ENCODE data around the gene KIF14.

The KIF14 gene

DNA sequence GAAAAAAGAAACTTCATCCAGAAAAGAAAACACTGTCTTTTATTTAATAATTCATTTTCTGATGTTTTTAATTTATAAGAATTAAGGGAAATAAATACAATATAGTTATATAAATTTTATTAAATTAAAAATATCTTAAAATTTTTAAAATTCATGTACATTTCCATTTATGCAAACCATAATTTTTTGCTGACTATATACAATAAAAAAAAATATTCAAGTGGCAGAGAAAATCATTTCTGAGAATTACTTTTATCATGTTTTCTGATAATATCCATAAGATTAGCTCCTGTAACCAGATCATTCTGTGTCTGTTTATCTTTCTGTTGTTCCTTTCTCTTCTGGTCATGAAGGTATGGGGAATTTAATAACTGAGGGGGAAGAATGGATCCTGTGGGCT is 23.5 kb upstream of the KIF14 start:
- Histone ChIP-seq H2AFZ (ENCODE audit: low read depth, low read length, severe bottlenecking) (no peak overlapping the region), H3F3A (ENCODE audit: insufficient read depth) (no peaks in the 10 kb centered on the region), H3K36me3 (ENCODE audit: low read length) (peaks cover 14% of the 10 kb centered on the region; the same call in 1 of the 2 replicates), H3K9me2 (replicated peaks; ENCODE audit: insufficient read depth, low read length) (no peaks in the 10 kb centered on the region), H3K27me3 (ENCODE audit: low read length) (no peaks in the 10 kb centered on the region), H4K20me1 (ENCODE audit: low read depth, low read length) (no peaks in the 10 kb centered on the region), H3K4me2 (ENCODE audit: low read depth, low read length, poor library complexity, severe bottlenecking) (no peak overlapping the region), H3K27ac (ENCODE audit: low read depth, low read length) (no peak overlapping the region), H3K79me2 (ENCODE audit: insufficient read depth, low read length) (no peaks in the 10 kb centered on the region), H3K9me3 (ENCODE audit: insufficient read depth, low read length) (no peaks in the 10 kb centered on the region), H3K9ac (ENCODE audit: low read length) (no peak overlapping the region), H3K4me3 (ENCODE audit: insufficient read depth, low read length, poor library complexity, severe bottlenecking) (no peak overlapping the region)
- TF ChIP-seq, protein P1, sequence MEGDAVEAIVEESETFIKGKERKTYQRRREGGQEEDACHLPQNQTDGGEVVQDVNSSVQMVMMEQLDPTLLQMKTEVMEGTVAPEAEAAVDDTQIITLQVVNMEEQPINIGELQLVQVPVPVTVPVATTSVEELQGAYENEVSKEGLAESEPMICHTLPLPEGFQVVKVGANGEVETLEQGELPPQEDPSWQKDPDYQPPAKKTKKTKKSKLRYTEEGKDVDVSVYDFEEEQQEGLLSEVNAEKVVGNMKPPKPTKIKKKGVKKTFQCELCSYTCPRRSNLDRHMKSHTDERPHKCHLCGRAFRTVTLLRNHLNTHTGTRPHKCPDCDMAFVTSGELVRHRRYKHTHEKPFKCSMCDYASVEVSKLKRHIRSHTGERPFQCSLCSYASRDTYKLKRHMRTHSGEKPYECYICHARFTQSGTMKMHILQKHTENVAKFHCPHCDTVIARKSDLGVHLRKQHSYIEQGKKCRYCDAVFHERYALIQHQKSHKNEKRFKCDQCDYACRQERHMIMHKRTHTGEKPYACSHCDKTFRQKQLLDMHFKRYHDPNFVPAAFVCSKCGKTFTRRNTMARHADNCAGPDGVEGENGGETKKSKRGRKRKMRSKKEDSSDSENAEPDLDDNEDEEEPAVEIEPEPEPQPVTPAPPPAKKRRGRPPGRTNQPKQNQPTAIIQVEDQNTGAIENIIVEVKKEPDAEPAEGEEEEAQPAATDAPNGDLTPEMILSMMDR (IDR thresholded peaks at IDR 0.05; ENCODE audit: insufficient read depth, low read length, poor library complexity, severe bottlenecking): no peak
- TF ChIP-seq EZH2phosphoT487 (conservative IDR thresholded peaks at IDR 0.05; ENCODE audit: low read length): no peak

GRCh38 chr1:200642481-200642880 is 21.9 kb upstream of the KIF14 start:
- H3F3A ChIP-seq (ENCODE audit: insufficient read depth): no peaks in the 10 kb centered on the region
- no peaks in the 10 kb centered on the region for H3K9me2 ChIP-seq (replicated peaks; ENCODE audit: insufficient read depth, low read length)
- no peak overlapping the region for H3K9ac ChIP-seq (ENCODE audit: low read length)
- no peak for TF ChIP-seq EZH2phosphoT487 (conservative IDR thresholded peaks at IDR 0.05; ENCODE audit: low read length)
- no peak overlapping the region for H3K27ac ChIP-seq (ENCODE audit: low read depth, low read length)
- H3K36me3 ChIP-seq (ENCODE audit: low read length): peaks cover 8% of the 10 kb centered on the region; the same call in 1 of the 2 replicates
- H3K79me2 ChIP-seq (ENCODE audit: insufficient read depth, low read length): no peaks in the 10 kb centered on the region
- H3K4me2 ChIP-seq (ENCODE audit: low read depth, low read length, poor library complexity, severe bottlenecking): no peak overlapping the region
- no peaks in the 10 kb centered on the region for H3K27me3 ChIP-seq (ENCODE audit: low read length)
- H3K4me3 ChIP-seq (ENCODE audit: insufficient read depth, low read length, poor library complexity, severe bottlenecking): no peak overlapping the region
- H3K9me3 ChIP-seq (ENCODE audit: insufficient read depth, low read length): no peaks in the 10 kb centered on the region
- no peak overlapping the region for H2AFZ ChIP-seq (ENCODE audit: low read depth, low read length, severe bottlenecking)
- H4K20me1 ChIP-seq (ENCODE audit: low read depth, low read length): no peaks in the 10 kb centered on the region

- Histone ChIP-seq H2AFZ (ENCODE audit: low read depth, low read length, severe bottlenecking) (no peak overlapping the region), H3K4me2 (ENCODE audit: low read depth, low read length, poor library complexity, severe bottlenecking) (no peak overlapping the region), H3K36me3 (ENCODE audit: low read length) (no peaks in the 10 kb centered on the region), H3K27ac (ENCODE audit: low read depth, low read length) (no peak overlapping the region), H3K9ac (ENCODE audit: low read length) (no peak overlapping the region), H3F3A (ENCODE audit: insufficient read depth) (no peaks in the 10 kb centered on the region), H3K4me3 (ENCODE audit: insufficient read depth, low read length, poor library complexity, severe bottlenecking) (no peak overlapping the region), H3K9me2 (replicated peaks; ENCODE audit: insufficient read depth, low read length) (no peaks in the 10 kb centered on the region), H4K20me1 (ENCODE audit: low read depth, low read length) (no peaks in the 10 kb centered on the region), H3K79me2 (ENCODE audit: insufficient read depth, low read length) (no peaks in the 10 kb centered on the region), H3K9me3 (ENCODE audit: insufficient read depth, low read length) (no peaks in the 10 kb centered on the region), H3K27me3 (ENCODE audit: low read length) (no peaks in the 10 kb centered on the region)
- no peak for TF ChIP-seq EZH2phosphoT487 (conservative IDR thresholded peaks at IDR 0.05; ENCODE audit: low read length)
- TF ChIP-seq, protein P1 (IDR thresholded peaks at IDR 0.05; ENCODE audit: insufficient read depth, low read length, poor library complexity, severe bottlenecking): no peak
These were observed 20.4 kb upstream of the KIF14 start for GRCh38 chr1:200640963-200641401.

DNA sequence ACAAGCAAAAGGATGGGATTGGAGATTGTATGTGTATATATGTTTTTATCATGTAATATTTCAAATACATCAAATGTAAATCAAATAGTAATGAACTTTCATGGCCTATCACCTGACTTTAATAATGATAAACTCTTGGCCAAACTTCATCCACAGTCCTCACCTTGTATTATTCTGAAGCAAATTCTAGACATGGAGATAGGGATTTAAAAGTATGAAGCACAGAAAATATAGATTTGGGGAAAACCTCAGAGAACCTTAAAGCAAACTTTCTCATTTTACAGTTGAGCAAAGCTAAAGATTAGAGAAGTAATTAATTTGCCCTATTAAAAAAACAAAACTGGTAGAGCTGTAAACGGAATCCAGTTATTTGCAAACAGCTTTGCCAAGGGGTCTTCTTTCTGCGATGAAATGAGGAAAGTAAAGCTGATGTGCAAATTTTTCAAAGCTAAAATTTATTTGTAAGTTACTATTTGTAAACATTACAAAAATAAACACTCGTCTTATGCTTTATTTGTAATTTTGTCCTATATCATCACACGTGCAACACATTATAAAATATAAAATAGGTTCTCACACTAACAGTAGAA is 19.9 kb upstream of the KIF14 start:
- no peaks in the 10 kb centered on the region for H3K36me3 ChIP-seq (ENCODE audit: low read length)
- H3K27me3 ChIP-seq (ENCODE audit: low read length): no peaks in the 10 kb centered on the region
- no peaks in the 10 kb centered on the region for H3K9me3 ChIP-seq (ENCODE audit: insufficient read depth, low read length)
- H3K4me3 ChIP-seq (ENCODE audit: insufficient read depth, low read length, poor library complexity, severe bottlenecking): no peak overlapping the region
- no peaks in the 10 kb centered on the region for H3K9me2 ChIP-seq (replicated peaks; ENCODE audit: insufficient read depth, low read length)
- H4K20me1 ChIP-seq (ENCODE audit: low read depth, low read length): no peaks in the 10 kb centered on the region
- no peaks in the 10 kb centered on the region for H3K79me2 ChIP-seq (ENCODE audit: insufficient read depth, low read length)
- TF ChIP-seq, protein P1 (IDR thresholded peaks at IDR 0.05; ENCODE audit: insufficient read depth, low read length, poor library complexity, severe bottlenecking): no peak
- TF ChIP-seq EZH2phosphoT487 (conservative IDR thresholded peaks at IDR 0.05; ENCODE audit: low read length): no peak
- H3K4me2 ChIP-seq (ENCODE audit: low read depth, low read length, poor library complexity, severe bottlenecking): no peak overlapping the region
- no peak overlapping the region for H3K27ac ChIP-seq (ENCODE audit: low read depth, low read length)
- no peak overlapping the region for H2AFZ ChIP-seq (ENCODE audit: low read depth, low read length, severe bottlenecking)
- no peaks in the 10 kb centered on the region for H3F3A ChIP-seq (ENCODE audit: insufficient read depth)
- no peak overlapping the region for H3K9ac ChIP-seq (ENCODE audit: low read length)
